ENCODE results near the gene TSKS.

TSKS gene

GRCh38 chr19:49700563-49700962 is 62.5 kb downstream of the TSKS start:
- in situ Hi-C loops (cut with MboI; ENCODE audit: low sequenced_read_pairs, unreplicated experiment) = no loop called here
- no peak for TF ChIP-seq CTCF (IDR thresholded peaks at IDR 0.05; ENCODE audit: borderline replicate concordance, control extremely low read depth, extremely low read depth, insufficient read depth, missing control alignments)
- DNase-seq (ENCODE audit: low spot score) = no peak

GRCh38 chr19:49699364-49699763 is 63.7 kb downstream of the TSKS start:
- TF ChIP-seq CTCF (IDR thresholded peaks at IDR 0.05; ENCODE audit: borderline replicate concordance, control extremely low read depth, extremely low read depth, insufficient read depth, missing control alignments) = no peak
- no peak for DNase-seq (ENCODE audit: low spot score)
- in situ Hi-C loops (cut with MboI; ENCODE audit: low sequenced_read_pairs, unreplicated experiment) = no loop called here

GRCh38 chr19:49696865-49697264 is 66.2 kb downstream of the TSKS start:
- no peak for DNase-seq (ENCODE audit: low spot score)
- in situ Hi-C loops (cut with MboI; ENCODE audit: low sequenced_read_pairs, unreplicated experiment) = no loop called here
- no peak for TF ChIP-seq CTCF (IDR thresholded peaks at IDR 0.05; ENCODE audit: borderline replicate concordance, control extremely low read depth, extremely low read depth, insufficient read depth, missing control alignments)

- DNase-seq (ENCODE audit: low spot score) = no peak
- no peak for TF ChIP-seq CTCF (IDR thresholded peaks at IDR 0.05; ENCODE audit: borderline replicate concordance, control extremely low read depth, extremely low read depth, insufficient read depth, missing control alignments)
- in situ Hi-C loops (cut with MboI; ENCODE audit: low sequenced_read_pairs, unreplicated experiment) = no loop called here
Measured at GRCh38 chr19:49696115-49696514, 67.0 kb downstream of the TSKS start.

- DNase-seq (ENCODE audit: low spot score) = no peak
- in situ Hi-C loops (cut with MboI; ENCODE audit: low sequenced_read_pairs, unreplicated experiment) = no loop called here
- no peak for TF ChIP-seq CTCF (IDR thresholded peaks at IDR 0.05; ENCODE audit: borderline replicate concordance, control extremely low read depth, extremely low read depth, insufficient read depth, missing control alignments)
Measured at GRCh38 chr19:49692147-49692506, 71.0 kb downstream of the TSKS start.

GRCh38 chr19:49691243-49692146 is 71.6 kb downstream of the TSKS start:
- in situ Hi-C loops (cut with MboI; ENCODE audit: low sequenced_read_pairs, unreplicated experiment) = no loop called here
- DNase-seq (ENCODE audit: low spot score) = no peak
- TF ChIP-seq CTCF (IDR thresholded peaks at IDR 0.05; ENCODE audit: borderline replicate concordance, control extremely low read depth, extremely low read depth, insufficient read depth, missing control alignments) = no peak
